NCI-H526 (cell line): Measurements from ENCODE around the gene TFR2.

ENCODE experiments used
- DNase-seq, 2 experiments: peaks; one replicate each; lab custom pipeline; 2025; lab: John Stamatoyannopoulos, UW

Gene TFR2

GRCh38 chr7:100641463-100641859, at the start of gene TFR2:
TSS of gene TFR2 (minus strand) at chr7:100641552. CDS start at chr7:100641509, 43 bp downstream.
- no peak for DNase-seq

DNA sequence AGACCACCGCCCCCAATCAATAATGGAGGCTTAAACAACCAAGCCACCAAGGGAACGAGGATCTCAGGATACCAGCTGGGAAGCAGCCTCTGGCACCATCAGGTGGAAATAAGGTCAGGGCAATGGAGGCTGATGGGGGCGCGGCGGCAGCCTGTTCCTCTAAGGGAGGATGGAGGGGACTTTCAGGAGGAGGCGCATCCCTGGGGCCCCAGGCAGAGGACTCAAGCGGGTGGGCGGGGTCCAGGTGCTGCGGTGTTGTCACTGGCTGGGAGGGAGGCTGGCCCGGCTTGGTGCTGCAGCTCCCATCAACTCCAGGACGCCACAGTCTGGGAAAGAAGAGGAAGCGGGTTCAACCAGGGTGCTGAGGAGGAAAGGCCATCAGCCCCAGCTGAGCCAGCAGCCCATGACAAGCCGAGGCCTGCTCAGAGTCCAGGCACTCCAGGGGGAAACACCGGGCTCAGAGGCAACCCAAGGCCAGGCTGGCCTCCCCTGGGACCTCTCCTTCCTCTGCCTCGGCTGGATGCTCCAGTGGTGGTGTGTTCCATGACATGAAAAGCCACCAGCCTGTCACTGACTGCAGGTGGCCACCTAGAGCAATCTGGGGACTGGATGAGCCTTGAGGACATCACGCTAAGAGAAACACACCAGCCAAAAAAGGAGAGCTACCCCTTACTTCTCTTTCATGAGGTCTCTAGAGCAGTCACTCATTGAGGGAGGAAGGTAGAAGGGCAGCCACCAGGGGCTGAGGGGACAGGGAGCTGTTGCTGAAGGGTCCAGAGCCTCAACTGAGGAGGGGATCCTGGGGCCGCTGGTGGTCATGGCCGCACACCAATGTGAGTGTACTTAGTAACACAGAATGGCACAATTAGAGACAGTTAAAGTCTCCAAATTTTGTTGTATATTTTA, 48.1 kb upstream of the TFR2 start:
- DNase-seq = no peak

DNA sequence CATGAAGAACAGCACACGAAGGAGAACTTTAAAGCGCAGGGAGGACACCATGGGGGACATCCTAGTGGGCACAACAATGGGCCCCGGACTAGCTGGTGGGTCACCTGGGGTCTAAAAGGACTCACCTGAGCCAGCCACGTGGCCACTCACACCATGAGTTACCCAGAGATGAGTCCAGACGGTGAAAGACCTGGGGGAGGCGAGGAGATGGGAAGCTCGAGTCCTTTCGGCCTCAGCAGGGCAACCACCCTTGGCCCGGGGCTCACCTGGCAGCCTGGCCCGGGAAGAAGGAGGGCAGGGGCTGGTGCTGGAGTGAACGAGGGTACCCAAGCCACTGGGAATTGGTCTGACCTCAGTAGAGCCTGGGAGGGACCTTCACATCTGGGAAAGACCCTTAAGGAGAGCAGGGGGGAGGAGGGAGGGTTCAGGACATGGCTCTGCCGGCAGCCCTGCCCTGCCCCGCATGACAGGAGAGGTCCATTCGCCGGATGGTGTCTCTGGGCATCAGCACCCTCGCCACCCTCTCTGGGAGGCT, 47.0 kb upstream of the TFR2 start:
- no peak for DNase-seq

DNA sequence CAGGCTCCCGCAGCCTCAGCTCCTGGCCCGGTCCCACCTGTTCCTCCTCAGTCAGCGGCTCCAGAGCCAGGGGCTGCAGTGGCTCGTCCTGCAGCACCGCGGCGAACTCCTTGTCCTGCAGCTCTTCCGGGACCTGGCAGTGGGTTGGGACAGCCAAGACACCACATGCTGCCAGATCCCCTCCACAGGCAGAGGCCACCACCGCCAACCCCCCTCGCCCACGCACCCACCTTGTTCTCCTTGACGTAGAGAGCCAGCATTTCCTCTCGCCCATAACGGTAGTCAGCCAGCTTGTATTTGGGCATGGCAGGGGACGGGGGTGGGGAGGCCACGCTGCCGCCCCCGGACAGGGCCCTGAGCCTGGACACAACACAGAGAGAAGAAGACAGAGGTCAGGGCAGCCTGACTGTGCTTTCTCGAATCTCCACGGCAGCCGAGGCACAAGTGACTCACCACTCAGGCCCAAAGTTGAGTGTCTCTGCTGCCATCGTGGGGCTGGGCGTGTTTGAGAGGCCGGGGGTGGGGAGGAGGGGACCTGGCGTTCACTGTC, 46.5 kb upstream of the TFR2 start:
- DNase-seq = no peak

DNA sequence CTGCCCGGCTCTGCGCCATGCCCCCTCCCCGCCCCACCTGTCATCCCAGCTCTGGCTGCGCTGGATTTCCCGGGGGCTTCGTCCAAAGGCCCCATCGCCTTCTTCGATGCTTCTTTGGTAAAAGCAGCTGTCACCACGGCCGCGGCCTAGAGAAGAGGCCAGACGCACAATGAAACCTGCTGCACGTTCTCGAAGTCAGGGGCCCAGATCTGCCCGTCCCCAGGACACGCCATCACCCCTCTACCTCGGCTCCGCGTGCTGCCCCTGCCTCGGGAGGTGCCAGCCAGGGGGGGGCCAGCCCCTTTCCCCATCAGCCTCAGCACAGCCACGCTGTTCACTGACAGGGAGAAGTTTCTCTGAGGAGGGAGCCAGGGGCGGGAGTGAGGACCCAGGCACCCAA, 45.9 kb upstream of the TFR2 start:
- DNase-seq = no peak

DNA sequence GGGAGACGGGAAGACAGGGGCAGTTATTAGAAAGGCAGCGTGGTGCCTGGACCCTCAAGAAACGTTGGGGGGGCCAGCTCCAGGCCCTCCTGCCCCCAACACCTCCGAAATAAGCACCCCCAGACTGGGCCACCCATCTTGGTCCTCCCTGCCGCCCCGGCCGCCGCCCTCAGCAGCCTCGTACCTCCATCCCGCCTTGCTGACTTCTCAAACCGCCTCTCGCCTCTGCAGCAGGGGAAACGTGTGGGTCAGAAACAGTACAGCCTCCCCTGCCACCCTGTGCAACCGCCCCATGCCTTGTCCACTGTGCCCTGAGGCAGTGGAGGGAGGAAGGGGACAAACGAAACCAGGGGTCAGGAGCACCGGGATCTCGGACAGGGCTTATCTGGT, 45.5 kb upstream of the TFR2 start:
- DNase-seq = no peak

DNA sequence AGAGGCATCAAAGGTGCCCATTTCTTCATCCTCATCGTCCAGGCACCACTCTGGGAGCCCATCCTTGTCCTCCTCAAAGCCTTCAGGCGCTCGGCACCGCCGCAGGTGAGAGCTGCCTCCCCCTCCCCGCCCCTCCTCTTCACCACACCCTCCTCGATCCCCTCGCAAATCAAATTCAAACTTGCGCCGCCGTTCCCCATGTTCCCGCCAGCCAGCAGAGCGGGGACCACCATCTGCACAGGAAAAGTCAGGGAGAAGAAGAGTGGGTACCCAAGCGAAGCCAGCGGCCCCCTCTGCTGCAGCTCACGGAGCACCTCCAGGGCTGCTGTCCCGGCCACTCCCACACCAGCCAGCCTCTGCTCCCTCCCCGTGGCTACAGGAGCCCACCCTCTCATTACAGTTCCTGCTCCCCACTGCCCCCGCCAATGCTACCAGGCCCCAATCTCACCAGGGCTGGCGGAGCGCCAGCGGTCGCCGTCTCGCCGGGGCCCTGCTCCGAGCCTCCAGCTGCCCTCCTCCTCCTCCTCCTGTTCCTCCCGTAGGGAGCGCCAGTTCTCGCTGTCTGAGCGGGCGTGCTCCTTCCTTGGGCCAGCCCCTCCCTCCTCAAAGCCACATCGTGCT, 45.0 kb upstream of the TFR2 start:
- DNase-seq = no peak

- no peak for DNase-seq
These were observed 44.3 kb upstream of the TFR2 start for GRCh38 chr7:100685631-100686145.

- DNase-seq = no peak
These were observed 43.8 kb upstream of the TFR2 start for GRCh38 chr7:100685049-100685605.

DNA sequence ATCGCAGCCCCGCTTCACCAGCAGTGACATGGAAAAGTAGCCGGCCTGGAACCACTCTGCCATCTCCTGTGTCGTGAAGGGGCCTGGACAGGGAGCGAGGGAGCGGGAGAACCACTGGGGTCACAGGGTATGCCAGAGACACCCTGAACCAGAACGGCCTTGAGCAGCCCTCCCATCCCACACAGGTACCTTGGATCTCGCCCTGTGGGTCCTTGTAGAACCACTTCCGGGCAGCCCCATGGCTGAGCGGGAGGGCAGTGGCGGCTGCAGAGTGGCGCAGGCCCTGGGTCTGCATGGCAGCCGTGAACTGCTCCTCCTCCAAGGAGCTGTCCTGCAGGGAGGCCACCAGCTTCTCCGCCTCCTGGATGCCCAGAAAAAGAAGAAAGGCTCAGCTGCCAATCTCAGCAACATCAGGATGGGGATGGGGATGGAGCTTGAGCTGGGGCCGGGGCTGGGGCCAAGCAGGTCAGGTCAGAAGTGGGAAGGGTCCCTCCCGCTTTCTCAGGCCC, 43.2 kb upstream of the TFR2 start:
- DNase-seq = no peak

GRCh38 chr7:100683659-100684533, 42.5 kb upstream of the TFR2 start:
- no peak for DNase-seq

DNA sequence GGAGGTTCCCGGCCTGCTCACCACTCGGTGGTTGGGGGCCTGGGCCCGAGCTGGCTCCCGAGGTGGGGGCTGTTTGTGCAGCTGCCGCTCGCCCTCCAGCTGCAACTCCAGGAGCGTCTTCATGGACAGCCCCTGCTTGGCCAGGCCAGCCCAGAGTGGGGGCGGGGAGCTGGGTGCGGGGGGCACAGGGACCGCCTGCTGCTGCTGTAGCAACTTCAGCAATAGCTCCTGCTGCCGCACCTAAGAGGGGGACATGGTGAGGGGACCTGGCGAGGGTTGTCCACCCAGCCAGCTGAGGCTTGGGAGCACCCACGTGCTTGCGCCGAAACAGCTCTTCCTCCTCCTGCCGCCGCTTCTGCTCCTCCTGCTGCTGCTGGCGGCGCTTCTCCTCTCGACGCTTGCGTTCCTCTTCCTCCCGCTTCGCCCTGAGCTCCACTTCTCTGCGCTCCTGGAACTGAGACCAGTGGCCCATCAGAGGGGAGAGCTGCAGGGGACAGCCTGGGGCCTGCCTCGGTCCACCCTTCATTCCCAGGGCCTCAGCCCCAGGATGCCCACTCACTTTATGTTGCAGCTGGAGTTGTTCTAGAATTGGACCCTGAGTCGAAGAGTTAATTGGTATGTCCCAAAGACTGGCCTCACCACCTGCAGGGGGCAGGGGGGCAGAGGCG, 41.8 kb upstream of the TFR2 start:
- DNase-seq = no peak

GRCh38 chr7:100682228-100682741, 40.9 kb upstream of the TFR2 start:
- DNase-seq = no peak

GRCh38 chr7:100681491-100682227, 40.3 kb upstream of the TFR2 start:
- DNase-seq = no peak

DNA sequence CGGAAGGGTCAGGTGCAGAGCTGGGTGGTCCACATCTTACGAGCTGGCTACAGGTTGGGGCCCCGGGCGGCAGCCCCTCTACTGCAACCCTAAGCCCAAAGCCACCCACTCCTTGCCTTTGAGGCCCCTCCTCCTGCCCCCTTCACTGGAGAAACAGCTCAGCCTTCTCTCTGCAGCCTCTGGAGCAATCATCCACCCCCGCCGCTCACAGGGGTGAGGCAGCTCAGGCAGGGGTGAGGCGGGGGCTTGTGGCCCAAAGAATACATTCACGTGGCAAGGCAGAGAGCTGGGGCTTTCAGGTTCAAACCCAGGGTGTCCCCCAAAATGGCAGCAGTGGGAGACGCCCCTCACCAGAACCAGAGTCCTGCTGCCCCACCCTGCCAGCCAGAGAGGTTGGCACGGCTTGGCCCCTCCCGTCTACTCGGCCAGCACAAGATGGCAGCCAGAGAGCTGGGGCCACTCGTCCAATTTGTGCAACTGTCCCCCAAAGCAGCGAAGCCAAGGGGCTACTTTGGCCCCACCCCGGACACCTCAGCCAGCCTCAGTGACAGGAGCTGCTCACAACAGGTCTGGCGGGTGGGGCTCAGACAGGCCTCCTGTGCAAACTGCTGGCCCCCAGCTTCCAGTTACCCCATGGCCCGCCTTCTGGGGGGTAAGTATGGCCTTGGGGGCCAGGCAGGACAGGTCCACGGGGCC, 39.4 kb upstream of the TFR2 start:
- no peak for DNase-seq

DNA sequence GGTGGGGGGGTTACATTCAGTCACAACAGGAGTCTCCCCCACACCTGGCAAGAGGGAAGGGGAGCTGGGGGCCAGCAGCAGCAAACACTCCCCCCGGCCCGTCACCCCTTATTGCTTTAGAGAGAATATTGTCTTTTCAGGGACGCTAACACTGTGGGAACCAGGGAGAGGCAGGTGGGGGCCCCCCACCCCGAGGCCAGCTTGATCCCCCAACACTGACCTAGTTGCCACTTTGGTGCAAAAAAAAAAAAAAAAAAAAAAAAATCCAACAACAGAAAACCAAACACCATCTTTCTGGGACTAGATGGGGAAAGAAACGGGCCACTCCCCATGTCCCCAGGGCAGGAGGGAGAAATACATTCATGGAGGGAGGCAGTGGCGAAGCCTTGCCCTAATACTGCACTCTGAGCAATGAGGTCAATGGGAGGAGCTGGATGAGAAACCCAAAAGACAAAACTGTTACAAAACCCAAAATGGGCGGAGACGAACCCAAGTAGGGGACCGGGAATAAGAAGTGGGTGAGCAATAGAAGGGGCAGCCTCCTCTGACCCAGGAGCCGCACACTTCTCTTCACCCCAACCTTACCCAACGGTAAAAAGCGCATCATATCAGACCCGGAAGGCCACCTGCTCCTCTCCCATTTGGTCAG, 38.7 kb upstream of the TFR2 start:
- no peak for DNase-seq

GRCh38 chr7:100679129-100679926, 38.0 kb upstream of the TFR2 start:
- DNase-seq = no peak
